Tibial nerve (tissue), 4 donors: ENCODE data around the gene ZNHIT1. TPM values are rescaled to one million over a fixed set of nuclear protein-coding genes. Genes with fewer than 3 reads are reported as not detected.

Experiments used
- DNase-seq, 2 donors: peaks; one replicate each; pipeline ENCODE4 v3.0.0-alpha.2; 2019; ENCODE audit warnings: low spot score in 2 of 2
- H3K27ac ChIP-seq, 4 donors: fragments of 200-600 bp; sonication (generic) in 3 of 4; one replicate each; pipeline ENCODE4 v1.5.1; 2017 to 2019; ENCODE audit warnings: mild to moderate bottlenecking in 1 of 4
- H3K27me3 ChIP-seq, 2 donors: fragments of 200-600 bp; sonication (generic) in 1 of 2; one replicate each; pipeline versions ENCODE4 v1.5.1 to v1.6.0; 2017 to 2019
- H3K36me3 ChIP-seq, 3 donors: fragments of 200-600 bp; sonication (generic); one replicate each; pipeline ENCODE4 v1.5.1; 2018 to 2019
- H3K4me1 ChIP-seq, 4 donors: fragments of 200-600 bp; sonication (generic) in 3 of 4; one replicate each; pipeline ENCODE4 v1.5.1; 2017 to 2019
- H3K4me3 ChIP-seq, 4 donors: fragments of 200-600 bp; sonication (generic) in 3 of 4; one replicate each; pipeline ENCODE4 v1.5.1; 2017 to 2019; ENCODE audit warnings: mild to moderate bottlenecking in 1 of 4, moderate library complexity in 1 of 4
- H3K9me3 ChIP-seq, 4 donors: fragments of 200-600 bp; sonication (generic) in 3 of 4; one replicate each; pipeline ENCODE4 v1.5.1; 2017 to 2019
- EP300 ChIP-seq, 2 donors: sonication (generic); formaldehyde crosslinking; IDR thresholded peaks; one replicate each; pipeline ENCODE4 v1.6.1; 2017; ENCODE audit warnings: antibody characterized with exemption in 2 of 2, mild to moderate bottlenecking in 1 of 2
- POLR2A ChIP-seq, 2 donors: fragments of 450-650 bp; IDR thresholded peaks; one replicate each; pipeline ENCODE4 v1.6.1; 2017; ENCODE audit warnings: antibody characterized with exemption in 2 of 2, mild to moderate bottlenecking in 2 of 2, moderate library complexity in 2 of 2
- WGBS, 2 donors: methylation state at CpG; one replicate each; pipeline ENCODE4 v1.1.5; 2018; 5-methylcytosine and 5-hydroxymethylcytosine counted together
- total RNA-seq, 4 donors: library from RNA; depleted of rRNA; stranded (reverse); fragments of >200 nt; gene quantifications; one replicate each; pipeline ENCODE4 v1.1.0, GENCODE V29; 2016
- TF ChIP-seq, protein P1 (sequence below), 5 experiments: fragments of 200-600 bp in 3 of 5; fragments of 450-650 bp in 2 of 5; sonication (generic) in 3 of 5; IDR thresholded peaks; one replicate each; pipeline ENCODE4 v1.5.1; 2016 to 2019; ENCODE audit warnings: antibody characterized with exemption in 5 of 5, mild to moderate bottlenecking in 3 of 5, moderate library complexity in 2 of 5

ZNHIT1 gene
- total RNA-seq, 4 donors from 2014 or later = 90.5 to 113 (median 99.3) TPM

- Histone ChIP-seq H3K4me3 (peak overlapping the region in 1 of 4 donors; percentile 21), H3K9me3 (no peaks in the 10 kb centered on the region), H3K27me3 (no peaks in the 10 kb centered on the region), H3K36me3 (peaks cover 0 to 75% (median 0%) of the 10 kb centered on the region in 3 donors), H3K4me1 (peaks cover 0 to 69% (median 22%) of the 10 kb centered on the region in 4 donors), H3K27ac (peak overlapping the region; percentile 9 to 83 (median 82))
- WGBS, 2 donors = 45 to 52% methylated on average over 19 to 28 of the region's 28 CpGs
- no peak for TF ChIP-seq EP300 (IDR thresholded peaks at IDR 0.05)
- TF ChIP-seq, protein P1, sequence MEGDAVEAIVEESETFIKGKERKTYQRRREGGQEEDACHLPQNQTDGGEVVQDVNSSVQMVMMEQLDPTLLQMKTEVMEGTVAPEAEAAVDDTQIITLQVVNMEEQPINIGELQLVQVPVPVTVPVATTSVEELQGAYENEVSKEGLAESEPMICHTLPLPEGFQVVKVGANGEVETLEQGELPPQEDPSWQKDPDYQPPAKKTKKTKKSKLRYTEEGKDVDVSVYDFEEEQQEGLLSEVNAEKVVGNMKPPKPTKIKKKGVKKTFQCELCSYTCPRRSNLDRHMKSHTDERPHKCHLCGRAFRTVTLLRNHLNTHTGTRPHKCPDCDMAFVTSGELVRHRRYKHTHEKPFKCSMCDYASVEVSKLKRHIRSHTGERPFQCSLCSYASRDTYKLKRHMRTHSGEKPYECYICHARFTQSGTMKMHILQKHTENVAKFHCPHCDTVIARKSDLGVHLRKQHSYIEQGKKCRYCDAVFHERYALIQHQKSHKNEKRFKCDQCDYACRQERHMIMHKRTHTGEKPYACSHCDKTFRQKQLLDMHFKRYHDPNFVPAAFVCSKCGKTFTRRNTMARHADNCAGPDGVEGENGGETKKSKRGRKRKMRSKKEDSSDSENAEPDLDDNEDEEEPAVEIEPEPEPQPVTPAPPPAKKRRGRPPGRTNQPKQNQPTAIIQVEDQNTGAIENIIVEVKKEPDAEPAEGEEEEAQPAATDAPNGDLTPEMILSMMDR (IDR thresholded peaks at IDR 0.05) = no peak
- TF ChIP-seq POLR2A (IDR thresholded peaks at IDR 0.05) = no peak
- no peak for DNase-seq
Measured at GRCh38 chr7:101238226-101239182, 20.5 kb downstream of the ZNHIT1 start.

DNA sequence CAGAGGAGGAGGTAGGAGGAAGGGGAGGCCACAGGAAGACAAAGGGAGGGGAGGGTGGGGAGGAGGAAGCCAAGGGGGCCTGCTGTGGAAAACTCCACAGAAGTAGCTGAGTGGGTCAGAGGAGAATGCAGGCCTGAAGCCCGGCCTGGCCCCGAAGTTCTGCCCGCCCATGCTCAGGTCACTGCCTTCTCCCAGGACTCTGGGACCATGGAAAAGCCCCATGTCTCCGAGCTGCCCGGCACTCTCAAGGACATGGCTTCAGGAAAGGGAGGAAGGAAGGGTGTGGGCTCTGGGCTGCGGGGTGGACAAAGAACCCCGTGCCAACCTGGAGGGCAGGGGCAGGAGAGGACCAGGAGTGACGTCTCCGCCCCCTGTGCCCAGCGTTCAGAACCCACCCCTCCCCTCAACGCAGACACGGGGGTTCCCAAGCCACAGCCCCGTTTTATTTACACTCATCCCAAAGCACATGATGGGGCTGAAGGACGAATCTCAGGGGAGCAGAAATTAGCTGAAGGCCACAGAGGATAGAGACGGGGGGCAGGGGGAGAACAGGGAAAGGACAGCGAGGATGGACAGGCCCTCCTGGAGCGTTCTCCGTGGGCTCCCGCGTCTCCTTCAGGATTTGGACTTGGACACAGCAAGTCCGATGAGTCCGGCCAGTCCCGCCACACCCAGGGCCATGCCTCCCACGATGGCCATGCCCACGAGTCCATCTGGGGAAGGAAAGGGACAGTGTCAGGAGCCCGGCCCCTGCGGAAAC is 21.4 kb downstream of the ZNHIT1 start:
- peak overlapping the region; percentile 25 to 83 (median 82) for H3K27ac ChIP-seq
- H3K36me3 ChIP-seq = peaks cover 0 to 68% (median 0%) of the 10 kb centered on the region in 3 donors
- DNase-seq = no peak
- TF ChIP-seq, protein P1 (IDR thresholded peaks at IDR 0.05) = no peak
- peak in 1 of 2 donors; percentile 37 for TF ChIP-seq EP300 (IDR thresholded peaks at IDR 0.05)
- H3K9me3 ChIP-seq = no peaks in the 10 kb centered on the region
- H3K4me3 ChIP-seq = no peak overlapping the region
- no peaks in the 10 kb centered on the region for H3K27me3 ChIP-seq
- H3K4me1 ChIP-seq = peaks cover 0 to 75% (median 28%) of the 10 kb centered on the region in 4 donors
- 54 to 56% methylated on average over 27 of the region's 27 CpGs for WGBS, 2 donors

DNA sequence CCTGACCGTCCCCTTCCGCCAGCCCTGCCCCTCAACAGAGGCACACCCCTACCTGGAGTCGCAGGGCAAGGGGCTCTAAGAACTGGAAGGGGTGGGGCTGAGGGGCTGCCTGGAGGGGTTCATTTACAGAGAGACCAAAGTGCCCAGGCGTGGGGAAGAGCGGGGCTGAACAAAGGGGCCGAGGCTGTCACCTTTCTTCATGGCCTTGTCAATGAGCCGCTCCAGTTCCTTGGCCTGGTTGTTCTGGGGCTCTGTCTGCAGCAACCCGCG is 21.9 kb downstream of the ZNHIT1 start:
- no peaks in the 10 kb centered on the region for H3K9me3 ChIP-seq
- peaks cover 0 to 63% (median 0%) of the 10 kb centered on the region in 3 donors for H3K36me3 ChIP-seq
- DNase-seq = no peak
- no peak overlapping the region for H3K4me3 ChIP-seq
- H3K4me1 ChIP-seq = peaks cover 0 to 75% (median 28%) of the 10 kb centered on the region in 4 donors
- no peak for TF ChIP-seq EP300 (IDR thresholded peaks at IDR 0.05)
- no peak for TF ChIP-seq POLR2A (IDR thresholded peaks at IDR 0.05)
- TF ChIP-seq, protein P1 (IDR thresholded peaks at IDR 0.05) = no peak
- peak overlapping the region; percentile 25 to 83 (median 82) for H3K27ac ChIP-seq
- WGBS, 2 donors = 88 to 91% methylated on average over 9 of the region's 9 CpGs
- no peaks in the 10 kb centered on the region for H3K27me3 ChIP-seq

- TF ChIP-seq POLR2A (IDR thresholded peaks at IDR 0.05) (no peak), EP300 (IDR thresholded peaks at IDR 0.05) (no peak)
- TF ChIP-seq, protein P1 (IDR thresholded peaks at IDR 0.05) = no peak
- peaks cover 0 to 58% (median 0%) of the 10 kb centered on the region in 3 donors for H3K36me3 ChIP-seq
- WGBS, 2 donors = 86% methylated on average over 31 to 32 of the region's 32 CpGs
- no peak overlapping the region for H3K4me3 ChIP-seq
- peak overlapping the region in 3 of 4 donors; percentile 81 to 83 (median 83) for H3K27ac ChIP-seq
- no peaks in the 10 kb centered on the region for H3K9me3 ChIP-seq
- no peak for DNase-seq
- peaks cover 0 to 79% (median 31%) of the 10 kb centered on the region in 4 donors for H3K4me1 ChIP-seq
- no peaks in the 10 kb centered on the region for H3K27me3 ChIP-seq
Measured at GRCh38 chr7:101240226-101241014, 22.5 kb downstream of the ZNHIT1 start.
